ENCODE results near the gene KLHDC8A.
A peak's percentile ranks its signal among the peaks of the same experiment; 100 is the strongest.
"Not testable (repeated sequence)": the region's sequence is repeated elsewhere in the genome, so short reads cannot be mapped to it uniquely, and the experiment has no call there.

The KLHDC8A gene

GRCh38 chr1:205356440-205357139 is at the start of gene KLHDC8A:
TSS of gene KLHDC8A (minus strand) at chr1:205356922. CDS start at chr1:205343604, 13,318 bp downstream.
- DNase-seq: no peak

DNA sequence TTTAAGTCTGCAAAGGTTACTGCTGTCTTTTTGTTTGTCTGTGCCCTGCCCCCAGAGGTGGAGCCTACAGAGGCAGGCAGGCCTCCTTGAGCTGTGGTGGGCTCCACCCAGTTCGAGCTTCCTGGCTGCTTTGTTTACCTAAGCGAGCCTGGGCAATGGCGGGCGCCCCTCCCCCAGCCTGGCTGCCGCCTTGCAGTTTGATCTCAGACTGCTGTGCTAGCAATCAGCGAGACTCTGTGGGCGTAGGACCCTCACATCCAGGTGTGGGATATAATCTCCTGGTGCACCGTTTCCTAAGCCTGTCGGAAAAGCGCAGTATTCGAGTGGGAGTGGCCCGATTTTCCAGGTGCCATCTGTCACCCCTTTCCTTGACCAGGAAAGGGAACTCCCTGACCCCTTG is 49.5 kb upstream of the KLHDC8A start:
- not testable (repeated sequence) for DNase-seq

DNA sequence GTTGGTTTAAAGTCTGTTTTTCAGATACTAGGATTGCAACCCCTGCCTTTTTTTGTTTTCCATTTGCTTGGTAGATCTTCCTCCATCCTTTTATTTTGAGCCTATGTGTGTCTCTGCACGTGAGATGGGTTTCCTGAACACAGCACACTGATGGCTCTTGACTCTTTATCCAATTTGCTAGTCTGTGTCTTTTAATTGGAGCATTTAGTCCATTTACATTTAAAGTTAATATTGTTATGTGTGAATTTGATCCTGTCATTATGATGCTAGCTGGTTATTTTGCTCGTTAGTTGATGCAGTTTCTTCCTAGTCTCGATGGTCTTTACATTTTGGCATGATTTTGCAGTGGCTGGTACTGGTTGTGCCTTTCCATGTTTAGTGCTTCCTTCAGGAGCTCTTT is 47.8 kb upstream of the KLHDC8A start:
- not testable (repeated sequence) for DNase-seq

- DNase-seq: no peak
These were observed 41.9 kb upstream of the KLHDC8A start for GRCh38 chr1:205398586-205398985.

DNA sequence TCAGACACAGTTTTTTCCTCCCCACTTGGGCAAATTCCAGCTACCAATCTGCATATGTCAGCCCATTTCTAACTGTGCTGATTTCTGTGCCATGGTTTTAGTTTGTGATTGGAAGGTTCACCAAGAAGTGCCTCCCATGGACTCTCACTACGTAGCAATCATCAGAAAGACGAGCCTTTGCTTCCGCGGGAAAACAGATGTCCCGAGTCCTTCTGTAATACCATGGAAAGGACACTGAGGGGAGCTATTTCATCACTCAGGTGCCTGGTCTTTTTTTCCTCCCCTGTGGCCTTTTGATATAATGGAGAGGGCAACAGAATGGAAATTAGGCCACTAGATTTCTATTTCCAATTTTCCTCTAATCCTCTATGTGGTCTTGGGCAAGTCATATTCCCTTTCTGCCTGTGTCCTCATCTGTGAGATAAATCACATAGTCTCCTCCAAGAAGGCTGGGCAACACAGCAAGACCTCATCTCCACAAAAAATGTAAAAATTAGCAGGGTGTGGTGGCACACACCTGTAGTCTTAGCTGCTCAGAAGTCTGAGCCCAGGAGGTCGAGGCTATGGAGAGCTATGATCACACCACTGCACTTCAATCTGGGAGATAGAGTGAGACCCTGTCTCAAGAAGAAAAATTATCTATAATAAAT is 40.4 kb upstream of the KLHDC8A start:
- peak; percentile 16 for DNase-seq

DNA sequence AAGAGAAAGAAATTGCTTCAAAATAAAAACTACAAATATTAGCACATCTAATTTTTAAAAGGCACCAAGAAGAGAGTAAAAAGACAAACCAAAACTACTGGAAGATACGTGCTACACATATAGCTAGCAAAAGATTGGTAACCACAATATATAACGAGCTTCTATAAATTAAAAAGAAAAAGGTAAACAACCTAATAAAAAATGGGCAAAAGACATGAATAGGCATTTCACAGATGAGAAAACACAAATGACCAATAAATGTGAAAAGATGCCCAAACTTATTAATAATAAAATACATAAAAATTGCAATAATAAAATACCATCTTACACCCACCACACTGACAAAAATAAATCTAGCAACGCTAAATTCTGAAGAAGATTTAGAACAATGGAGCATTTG is 38.9 kb upstream of the KLHDC8A start:
- no peak for DNase-seq

- DNase-seq: no peak
These were observed 35.9 kb upstream of the KLHDC8A start for GRCh38 chr1:205392650-205393049.

DNA sequence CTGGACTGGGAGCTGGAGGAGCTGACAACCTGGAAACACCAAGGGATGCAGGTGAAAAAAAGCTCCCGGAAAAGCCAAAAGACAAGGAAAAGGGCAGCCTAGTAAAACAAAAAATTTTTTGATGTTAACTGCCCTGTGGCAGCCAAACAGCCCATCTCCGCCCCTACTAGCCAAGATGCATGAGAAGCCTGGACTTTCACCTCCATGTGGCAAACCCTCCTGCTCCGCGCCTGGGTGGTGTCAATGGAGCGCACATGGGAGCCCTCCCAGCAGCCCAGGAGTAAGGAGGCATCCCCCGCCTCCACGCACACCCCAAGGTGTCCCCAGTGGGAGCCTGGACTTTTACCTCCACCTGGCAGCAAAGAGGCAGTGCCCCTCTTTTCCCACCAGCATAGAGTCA is 34.7 kb upstream of the KLHDC8A start:
- DNase-seq: no peak

DNA sequence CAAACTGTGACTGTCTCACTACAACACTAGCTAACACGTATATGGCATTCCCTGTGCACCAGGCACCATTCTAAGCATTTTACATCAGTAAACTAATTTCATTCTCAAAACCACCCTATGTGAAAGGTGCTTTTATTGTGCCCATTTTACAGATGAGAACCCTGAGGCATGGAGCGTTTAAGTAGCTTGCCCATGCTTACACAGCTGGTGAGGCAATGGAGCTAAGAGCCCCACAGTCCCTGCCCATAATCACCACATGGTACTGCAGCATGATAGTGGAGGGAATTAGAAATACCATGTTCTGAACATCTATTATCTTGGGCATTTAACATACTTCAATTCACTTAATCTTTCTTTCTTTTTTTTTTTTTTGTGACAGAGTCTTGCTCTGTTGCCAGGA is 31.1 kb upstream of the KLHDC8A start:
- DNase-seq: no peak

DNA sequence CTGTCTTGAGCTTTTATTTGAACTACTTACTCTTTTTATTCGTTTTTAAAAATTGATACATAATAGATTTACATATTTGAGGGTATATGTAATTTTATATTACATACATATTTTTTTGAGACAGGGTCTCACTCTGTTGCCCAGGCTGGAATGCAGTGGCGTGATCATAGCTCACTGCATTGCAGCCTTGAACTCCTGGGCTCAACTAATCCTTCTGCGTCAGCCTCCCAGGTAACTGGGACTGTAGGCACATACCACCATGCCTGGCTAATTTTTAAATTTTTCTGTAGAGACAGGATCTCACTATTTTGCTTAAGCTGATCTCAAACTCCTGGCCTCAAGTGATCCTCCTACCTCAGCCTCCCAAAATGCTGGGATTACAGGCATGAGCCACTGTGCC is 26.3 kb upstream of the KLHDC8A start:
- not testable (repeated sequence) for DNase-seq

DNA sequence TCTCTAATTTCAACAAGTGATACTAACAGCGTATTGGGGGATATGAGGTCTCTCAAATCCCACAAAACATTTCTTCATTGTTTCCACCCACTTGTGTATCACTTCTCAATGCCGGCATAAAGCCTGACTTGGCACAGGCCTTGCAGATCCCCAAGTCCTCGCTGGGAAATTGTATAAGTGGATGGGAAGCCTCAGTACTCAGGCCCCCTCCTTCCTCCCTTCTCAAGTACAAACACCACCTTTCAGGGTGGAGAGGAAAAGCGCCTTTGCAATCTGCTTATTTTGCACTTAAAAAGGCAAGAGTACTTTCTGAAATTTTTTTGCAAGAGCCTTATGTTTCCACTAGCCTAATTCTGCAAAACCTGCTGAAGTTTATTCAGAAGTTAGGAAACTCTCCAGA is 25.8 kb upstream of the KLHDC8A start:
- no peak for DNase-seq

DNA sequence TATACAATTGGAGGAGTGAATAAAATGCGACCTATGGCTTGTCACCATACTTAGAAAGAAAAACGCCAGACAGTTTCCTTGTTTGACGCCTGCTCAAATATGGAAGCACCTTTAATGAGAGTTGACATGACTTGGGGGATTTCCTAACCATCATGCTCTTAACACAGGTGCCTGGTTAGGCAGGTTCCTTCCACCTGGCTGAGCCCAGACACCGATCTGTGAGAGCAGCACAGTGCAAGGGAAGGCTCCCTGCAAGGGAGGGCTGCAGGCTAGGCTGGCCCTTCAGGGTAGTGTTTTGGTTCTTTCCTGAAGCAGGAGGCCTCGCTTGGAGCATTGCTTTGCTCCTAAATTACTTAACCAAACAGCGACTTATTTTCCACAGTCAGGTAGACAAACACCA is 24.6 kb upstream of the KLHDC8A start:
- DNase-seq: no peak

GRCh38 chr1:205380882-205381281 is 24.2 kb upstream of the KLHDC8A start:
- DNase-seq: no peak

DNA sequence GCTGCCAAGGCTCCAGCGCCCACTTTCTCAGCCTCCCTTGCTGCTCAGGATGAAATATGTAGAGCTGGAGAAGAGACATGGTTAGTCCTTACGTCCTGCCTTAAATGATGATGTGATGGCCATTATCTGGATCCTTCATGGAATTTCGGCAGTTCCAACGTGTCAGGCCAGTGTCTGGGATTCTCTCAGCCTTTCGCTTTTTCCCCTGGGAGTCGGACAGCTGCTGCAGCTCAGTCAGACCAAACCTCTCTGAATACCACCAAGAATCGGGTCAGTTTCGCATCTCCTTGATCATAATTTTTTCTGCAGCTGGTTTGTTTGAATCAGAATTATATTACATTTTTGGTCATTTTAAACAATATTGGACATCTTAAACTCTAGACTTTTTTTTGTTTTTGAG is 22.3 kb upstream of the KLHDC8A start:
- no peak for DNase-seq

GRCh38 chr1:205377355-205377754 is 20.6 kb upstream of the KLHDC8A start:
- DNase-seq: no peak

DNA sequence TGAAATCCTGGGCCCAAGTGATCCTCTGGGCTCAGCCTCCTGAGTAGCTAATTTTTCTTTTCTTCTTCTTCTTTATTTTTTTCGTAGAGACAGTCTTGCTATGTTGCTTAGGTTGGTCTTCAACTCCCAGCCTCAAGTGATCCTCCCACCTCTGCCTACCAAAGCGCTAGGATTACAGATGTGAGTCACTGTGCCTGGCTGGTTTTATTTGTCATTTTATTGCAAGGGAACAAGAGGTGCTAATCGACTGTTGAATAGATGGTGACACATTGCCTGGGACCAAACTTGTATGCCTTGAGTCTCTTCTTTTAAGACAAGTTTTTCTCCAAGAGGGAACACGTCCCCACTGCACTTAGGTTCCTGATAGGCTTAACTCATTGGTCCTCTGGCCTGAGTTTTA is 20.0 kb upstream of the KLHDC8A start:
- DNase-seq: no peak

- DNase-seq: no peak
These were observed 19.3 kb upstream of the KLHDC8A start for GRCh38 chr1:205375835-205376545.

DNA sequence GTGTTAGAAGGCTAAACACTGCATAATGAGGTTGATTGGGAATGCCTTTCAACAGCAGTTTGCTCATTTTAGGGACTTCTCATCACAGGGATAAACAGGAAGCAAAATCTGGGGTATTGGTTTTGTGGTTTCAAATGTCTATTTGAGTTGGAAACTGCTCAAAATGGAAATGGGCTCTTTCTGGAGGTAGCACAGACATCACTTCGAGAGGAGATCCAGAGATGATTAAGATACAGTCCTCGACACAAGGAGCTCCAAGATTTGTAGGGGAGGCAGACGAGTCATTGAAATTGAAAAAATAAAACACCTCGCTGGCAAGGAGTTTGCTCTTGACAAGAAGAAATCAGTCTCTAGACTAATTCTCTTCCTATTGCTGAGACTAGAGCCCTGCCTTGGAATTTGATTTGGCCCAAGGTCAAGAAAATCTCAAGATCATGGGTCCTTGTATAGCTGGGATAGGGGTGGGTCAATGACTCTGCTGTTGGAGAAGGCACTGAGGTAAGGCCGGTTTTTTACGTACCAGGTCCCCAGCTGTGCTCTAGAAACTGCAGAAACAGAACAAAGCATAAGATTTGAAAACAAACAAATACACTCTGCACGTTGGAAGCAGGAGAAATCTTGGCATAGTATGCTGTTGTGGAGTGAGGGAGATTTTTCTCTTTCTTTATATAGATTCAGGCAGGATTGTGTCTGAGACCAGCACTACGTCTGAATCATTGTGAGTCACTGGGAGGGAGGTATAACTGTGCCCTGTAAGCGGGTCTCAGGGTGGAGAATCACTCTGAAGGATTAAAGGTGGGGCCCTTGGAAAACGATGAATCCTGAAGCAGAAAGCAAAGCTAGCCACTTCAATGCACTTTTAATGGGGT is 17.7 kb upstream of the KLHDC8A start:
- no peak for DNase-seq

GRCh38 chr1:205373798-205374175 is 17.1 kb upstream of the KLHDC8A start:
- DNase-seq: no peak

DNA sequence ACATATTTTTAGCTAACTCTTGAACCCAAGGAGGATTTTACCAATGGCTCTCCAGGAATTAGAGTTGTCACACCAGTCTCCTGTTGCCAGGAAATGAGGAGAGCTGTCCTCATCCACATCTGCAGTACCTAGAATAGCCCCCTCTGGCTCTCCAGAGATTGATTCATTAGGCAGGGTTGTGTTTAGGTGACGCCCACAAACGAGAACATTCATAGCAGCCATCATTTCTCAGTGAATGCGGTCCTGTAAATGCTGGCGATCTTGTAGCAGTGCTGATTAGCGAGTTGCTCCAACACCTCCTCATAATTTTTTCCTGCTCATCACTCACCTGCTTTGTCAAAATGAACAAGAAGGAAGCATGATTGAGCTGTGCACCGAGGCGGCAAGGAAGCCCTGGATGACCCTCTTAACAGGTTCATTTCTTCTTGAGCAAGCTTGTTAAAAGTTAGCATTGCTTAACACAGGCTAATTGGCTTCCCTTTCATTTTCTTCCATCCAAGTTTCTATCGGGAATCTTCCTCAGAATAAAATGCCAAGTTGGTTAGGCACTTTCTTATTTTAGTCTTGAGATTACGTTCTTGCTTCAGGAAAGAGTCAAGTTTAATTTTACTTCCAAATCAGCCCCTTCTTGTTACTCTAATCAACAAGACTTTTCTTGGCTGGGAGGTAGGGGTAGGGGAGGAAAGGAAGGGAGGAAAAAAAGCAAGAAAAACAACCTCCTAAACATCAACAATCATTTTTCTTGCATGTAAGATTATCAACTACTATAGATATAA is 16.5 kb upstream of the KLHDC8A start:
- no peak for DNase-seq

DNA sequence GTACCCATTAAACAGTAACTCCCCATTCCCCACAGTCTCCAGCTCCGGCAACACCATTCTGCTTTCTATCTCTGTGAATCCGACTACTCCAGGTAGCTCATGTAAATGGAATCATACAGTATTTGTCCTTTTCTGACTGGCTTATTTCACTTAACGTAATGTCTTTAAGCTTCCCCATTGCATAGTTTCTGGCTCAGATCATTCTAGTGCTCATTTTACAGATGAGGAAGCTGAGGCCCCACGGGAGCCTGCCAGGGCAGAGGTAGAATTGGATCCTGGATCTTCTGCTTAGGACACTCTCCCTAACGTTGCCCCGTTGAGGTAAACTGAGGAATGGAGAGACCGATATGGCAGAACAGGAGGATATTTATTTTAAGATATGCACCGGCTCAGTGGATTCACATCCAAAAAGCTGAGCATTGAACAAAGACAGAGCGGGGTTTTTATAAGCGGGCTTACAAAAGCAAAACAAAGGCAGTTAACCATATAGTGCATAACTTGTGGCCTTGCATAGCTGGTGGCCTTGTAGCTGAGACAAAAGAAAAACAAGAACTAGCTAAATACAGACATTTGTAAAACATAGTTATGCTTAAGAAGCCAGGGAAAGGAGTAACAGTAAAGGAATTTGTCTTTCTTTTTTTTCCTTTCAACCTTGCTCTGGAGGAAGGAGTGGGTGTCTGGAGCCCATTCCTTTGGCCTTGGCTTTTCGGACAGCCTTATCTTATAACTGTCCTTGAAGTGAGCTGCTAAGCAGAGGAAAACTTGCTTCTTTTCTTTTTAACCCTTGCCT is 15.3 kb upstream of the KLHDC8A start:
- no peak for DNase-seq

DNA sequence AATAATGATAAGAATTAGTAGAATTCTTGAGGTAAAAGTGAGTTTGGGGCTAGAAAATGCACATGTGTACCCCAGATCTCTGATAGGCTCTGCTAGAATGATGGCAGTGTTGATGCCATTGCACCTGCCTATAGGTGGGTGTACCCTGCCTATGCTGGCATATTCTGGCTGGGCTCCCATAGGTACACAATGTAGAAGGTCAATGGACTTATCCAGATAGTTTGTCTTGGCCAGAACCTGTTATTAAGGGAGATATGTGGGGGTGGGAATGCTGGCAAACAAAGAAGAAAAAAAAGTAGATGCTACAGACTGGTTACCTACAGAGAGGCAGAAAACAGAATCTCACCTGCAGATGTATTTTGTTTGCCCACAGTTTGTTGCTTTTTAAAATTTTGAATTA is 14.1 kb upstream of the KLHDC8A start:
- no peak for DNase-seq

All from stimulated activated CD4-positive, alpha-beta T cell treated with anti-CD3 and anti-CD28 coated beads, Interleukin-15, amount 100 ng/mL, for 24 hours (primary cell).